NT2/D1 (cell line): ENCODE results near the gene BCLAF1.

Experiments
- SUZ12 ChIP-seq: IDR thresholded peaks from 2 replicates; pipeline ENCODE4 v1.6.1; 2011; ENCODE audit not compliant: insufficient read length, insufficient read depth; ENCODE audit errors: extremely low read depth
- YY1 ChIP-seq: IDR thresholded peaks from 2 replicates; pipeline ENCODE4 v1.6.1; 2011; ENCODE audit not compliant: insufficient read length, insufficient read depth
- ZNF274 ChIP-seq: IDR thresholded peaks from 2 replicates; pipeline ENCODE4 v1.6.1; 2011; ENCODE audit warnings: mild to moderate bottlenecking, low read depth, low read length

- TF ChIP-seq YY1 (no peak), ZNF274 (no peak), SUZ12 (no peak)
Measured at GRCh38 chr6:136317021-136317694, 27.5 kb upstream of the BCLAF1 start.
